ENCODE data around the gene MAN1C1.

Gene MAN1C1

DNA sequence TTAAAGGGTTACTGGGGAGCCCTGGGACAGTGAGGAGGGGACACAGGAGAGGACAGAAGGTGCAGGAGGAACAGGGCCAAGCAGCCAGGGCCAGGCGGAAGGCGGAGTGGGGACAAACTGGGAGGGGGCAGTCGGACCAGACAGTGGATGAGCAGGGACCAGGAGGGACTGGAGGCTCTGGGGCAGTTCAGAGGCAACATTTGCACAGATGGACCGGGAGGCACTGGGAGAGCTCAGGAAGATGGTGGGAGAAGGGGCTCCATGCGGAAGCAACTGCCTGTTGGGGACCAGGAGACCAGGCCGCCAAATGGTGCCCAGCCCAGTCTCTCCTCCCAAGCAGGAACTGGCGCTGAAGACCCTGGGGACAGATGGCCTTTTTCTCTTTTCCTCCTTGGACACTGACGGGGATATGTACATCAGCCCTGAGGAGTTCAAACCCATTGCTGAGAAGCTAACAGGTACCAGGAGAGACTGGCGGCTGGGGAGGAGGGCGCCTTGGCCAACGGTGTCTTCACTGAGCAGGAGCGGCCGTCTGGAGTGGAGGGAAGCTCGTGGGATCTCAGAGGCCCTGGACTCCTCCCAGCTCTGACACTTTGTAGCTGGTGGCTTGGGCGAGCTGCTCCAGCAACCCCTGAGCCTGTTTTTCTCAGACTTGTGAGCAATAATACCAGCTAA is 184.2 kb downstream of the MAN1C1 start:
- Histone ChIP-seq H3K79me2 (ENCODE audit: control insufficient read depth, insufficient read depth, low read length, unreplicated experiment) (peaks cover 4% of the 10 kb centered on the region), H3K4me3 (ENCODE audit: low read depth, low read length) (peak overlapping the region; percentile 79), H3K27me3 (ENCODE audit: insufficient read depth, low read length) (no peaks in the 10 kb centered on the region), H3K36me3 (ENCODE audit: insufficient read depth, low read length) (no peaks in the 10 kb centered on the region), H2AFZ (ENCODE audit: low read length, unreplicated experiment) (no peak overlapping the region), H3K27ac (ENCODE audit: low read depth, low read length) (no peak overlapping the region), H3K4me1 (ENCODE audit: control insufficient read depth, insufficient read depth, low read length, unreplicated experiment) (peaks cover 37% of the 10 kb centered on the region)

DNA sequence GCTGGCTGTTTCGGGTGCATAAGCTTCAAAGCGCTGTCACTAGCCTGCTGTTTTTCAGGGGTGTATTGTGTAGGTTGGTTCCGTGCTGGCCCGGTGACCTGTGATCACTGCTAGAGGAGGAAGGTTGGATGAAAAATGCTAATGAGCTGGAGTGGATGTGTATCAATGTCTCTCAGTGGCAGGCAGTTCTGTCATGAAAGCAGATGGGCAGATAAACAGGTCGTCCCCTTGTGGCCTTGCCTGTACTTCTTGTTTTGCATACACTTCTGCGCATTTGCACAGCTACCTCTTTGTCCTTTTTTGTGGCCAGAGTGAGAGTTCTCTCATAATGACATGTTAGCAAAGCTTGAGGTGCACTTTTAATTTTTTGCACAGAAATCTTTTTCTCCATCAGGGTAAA is 186.3 kb downstream of the MAN1C1 start:
- peaks cover 45% of the 10 kb centered on the region for H3K4me1 ChIP-seq (ENCODE audit: control insufficient read depth, insufficient read depth, low read length, unreplicated experiment)
- no peaks in the 10 kb centered on the region for H3K27me3 ChIP-seq (ENCODE audit: insufficient read depth, low read length)
- H2AFZ ChIP-seq (ENCODE audit: low read length, unreplicated experiment): no peak overlapping the region
- no peak overlapping the region for H3K4me3 ChIP-seq (ENCODE audit: low read depth, low read length)
- H3K36me3 ChIP-seq (ENCODE audit: insufficient read depth, low read length): no peaks in the 10 kb centered on the region
- H3K79me2 ChIP-seq (ENCODE audit: control insufficient read depth, insufficient read depth, low read length, unreplicated experiment): peaks cover 4% of the 10 kb centered on the region
- no peak overlapping the region for H3K27ac ChIP-seq (ENCODE audit: low read depth, low read length)

DNA sequence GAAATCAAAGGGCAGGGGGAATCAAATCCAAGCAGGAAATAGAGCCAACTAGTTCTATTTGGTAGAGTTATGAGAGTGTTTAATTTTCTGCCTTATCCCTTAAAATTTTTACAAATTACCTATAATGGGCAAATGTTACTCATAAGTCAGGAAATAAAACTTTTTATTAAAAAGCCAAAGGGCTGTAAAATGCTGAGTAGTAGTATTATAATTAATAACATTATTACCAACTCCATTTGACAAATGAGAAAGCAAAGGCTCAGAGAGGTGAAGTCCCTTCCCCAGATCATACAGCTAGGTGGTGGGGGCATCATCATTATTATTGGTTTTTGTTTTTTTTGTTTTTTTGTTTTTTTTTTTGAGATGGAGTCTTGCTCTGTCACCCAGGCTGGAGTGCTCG is 186.8 kb downstream of the MAN1C1 start:
- Histone ChIP-seq H2AFZ (ENCODE audit: low read length, unreplicated experiment) (no peak overlapping the region), H3K27me3 (ENCODE audit: insufficient read depth, low read length) (no peaks in the 10 kb centered on the region), H3K36me3 (ENCODE audit: insufficient read depth, low read length) (no peaks in the 10 kb centered on the region), H3K79me2 (ENCODE audit: control insufficient read depth, insufficient read depth, low read length, unreplicated experiment) (peaks cover 4% of the 10 kb centered on the region), H3K27ac (ENCODE audit: low read depth, low read length) (no peak overlapping the region), H3K4me1 (ENCODE audit: control insufficient read depth, insufficient read depth, low read length, unreplicated experiment) (peaks cover 45% of the 10 kb centered on the region), H3K4me3 (ENCODE audit: low read depth, low read length) (no peak overlapping the region)

DNA sequence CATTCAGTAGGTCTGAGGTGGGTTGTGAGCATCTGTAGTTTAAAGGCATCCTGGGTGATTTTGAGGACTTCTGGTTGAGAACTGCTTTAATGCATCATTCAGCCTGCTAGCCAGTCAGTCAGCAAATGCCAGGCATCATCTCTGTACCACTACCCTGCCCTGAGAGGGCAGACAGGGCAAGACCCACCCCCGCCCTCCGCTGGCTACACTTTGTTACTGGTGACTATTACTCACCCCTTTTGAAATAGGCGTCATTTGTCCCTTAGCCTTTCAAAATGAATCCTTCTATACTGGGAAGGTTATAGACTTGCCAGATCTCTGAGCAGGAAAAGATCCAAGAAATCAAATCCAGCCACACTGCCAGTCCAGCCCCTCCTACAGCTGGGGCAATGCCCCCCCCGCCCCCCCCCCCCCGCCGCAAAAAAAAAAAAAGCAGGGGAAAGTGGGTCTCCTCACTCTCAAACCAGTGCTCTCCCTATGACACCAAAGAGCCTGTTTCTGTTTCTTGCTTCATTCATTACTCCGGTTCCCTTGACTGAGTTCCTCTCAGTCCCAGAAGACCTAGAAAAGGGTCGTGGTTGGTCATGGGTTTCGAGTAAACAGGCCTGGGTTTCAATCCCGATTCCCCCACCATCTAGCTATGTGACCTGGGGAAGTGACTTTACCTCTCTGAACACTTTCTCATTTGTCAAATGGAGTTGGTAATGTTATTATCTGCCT is 187.8 kb downstream of the MAN1C1 start:
- H3K27ac ChIP-seq (ENCODE audit: low read depth, low read length): no peak overlapping the region
- H3K27me3 ChIP-seq (ENCODE audit: insufficient read depth, low read length): no peaks in the 10 kb centered on the region
- H3K79me2 ChIP-seq (ENCODE audit: control insufficient read depth, insufficient read depth, low read length, unreplicated experiment): peaks cover 4% of the 10 kb centered on the region
- peaks cover 44% of the 10 kb centered on the region for H3K4me1 ChIP-seq (ENCODE audit: control insufficient read depth, insufficient read depth, low read length, unreplicated experiment)
- no peak overlapping the region for H2AFZ ChIP-seq (ENCODE audit: low read length, unreplicated experiment)
- H3K4me3 ChIP-seq (ENCODE audit: low read depth, low read length): no peak overlapping the region
- no peaks in the 10 kb centered on the region for H3K36me3 ChIP-seq (ENCODE audit: insufficient read depth, low read length)

DNA sequence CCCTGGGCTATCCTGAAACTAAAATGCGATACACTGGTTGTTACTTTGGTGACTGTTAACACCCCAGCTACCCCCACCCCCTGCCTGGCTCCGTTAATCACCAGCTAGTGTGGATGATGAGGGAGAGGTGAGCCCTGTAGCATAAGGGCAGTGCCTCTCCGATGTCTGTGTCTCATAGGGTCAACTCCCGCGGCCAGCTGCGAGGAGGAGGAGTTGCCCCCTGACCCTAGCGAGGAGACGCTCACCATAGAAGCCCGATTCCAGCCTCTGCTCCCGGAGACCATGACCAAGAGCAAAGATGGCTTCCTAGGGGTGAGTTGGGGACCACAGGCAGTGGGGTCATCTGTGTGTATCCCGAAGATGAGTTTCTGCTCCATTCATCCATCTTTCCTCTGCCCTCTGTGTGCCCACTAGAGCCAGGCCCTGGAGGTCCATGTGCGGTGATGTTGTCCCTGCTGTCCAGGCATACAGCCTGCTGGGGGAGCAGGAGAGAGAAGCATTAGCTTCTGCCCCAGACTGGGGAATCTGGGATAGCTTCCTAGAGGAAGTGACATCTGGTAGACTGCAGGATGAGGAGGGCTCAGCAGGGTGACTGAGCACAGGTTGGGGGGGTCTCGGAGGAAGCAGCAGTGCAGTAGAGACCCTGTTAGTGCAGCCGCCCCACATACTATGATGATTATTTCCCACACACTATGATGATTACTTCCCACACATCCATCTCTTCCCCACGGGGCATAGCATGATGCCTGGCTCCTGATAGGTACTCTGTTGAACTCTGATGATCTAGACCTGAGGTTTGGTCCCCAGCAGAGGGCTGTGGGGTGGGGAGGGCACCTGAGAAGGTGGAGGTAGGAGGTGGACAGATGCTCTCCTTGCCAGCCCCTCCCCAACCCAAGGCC is 188.6 kb downstream of the MAN1C1 start:
- Histone ChIP-seq H2AFZ (ENCODE audit: low read length, unreplicated experiment) (no peak overlapping the region), H3K4me3 (ENCODE audit: low read depth, low read length) (no peak overlapping the region), H3K27ac (ENCODE audit: low read depth, low read length) (peak overlapping the region; percentile 23; the same call in 1 of the 2 replicates), H3K79me2 (ENCODE audit: control insufficient read depth, insufficient read depth, low read length, unreplicated experiment) (peaks cover 4% of the 10 kb centered on the region), H3K36me3 (ENCODE audit: insufficient read depth, low read length) (no peaks in the 10 kb centered on the region), H3K27me3 (ENCODE audit: insufficient read depth, low read length) (no peaks in the 10 kb centered on the region), H3K4me1 (ENCODE audit: control insufficient read depth, insufficient read depth, low read length, unreplicated experiment) (peaks cover 41% of the 10 kb centered on the region)

DNA sequence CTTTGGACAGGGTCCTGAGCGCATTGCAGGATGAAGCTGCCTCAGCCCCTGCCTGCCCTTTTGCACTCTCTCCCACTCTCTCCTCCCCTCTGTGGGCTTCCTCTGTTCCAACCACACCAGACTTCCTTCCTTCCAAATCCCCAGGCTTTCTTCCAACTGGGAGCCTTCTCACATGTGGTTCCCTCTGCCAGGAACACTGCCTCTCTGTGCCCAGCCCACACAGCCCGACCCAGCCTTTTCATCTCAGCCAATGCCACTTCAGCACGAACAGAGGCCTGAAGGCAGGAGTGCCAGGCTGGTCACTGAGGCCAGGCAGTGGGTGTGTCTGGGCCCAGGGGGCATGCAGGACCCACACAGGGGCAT is 189.3 kb downstream of the MAN1C1 start:
- Histone ChIP-seq H3K79me2 (ENCODE audit: control insufficient read depth, insufficient read depth, low read length, unreplicated experiment) (peaks cover under 1% of the 10 kb centered on the region), H2AFZ (ENCODE audit: low read length, unreplicated experiment) (no peak overlapping the region), H3K27me3 (ENCODE audit: insufficient read depth, low read length) (no peaks in the 10 kb centered on the region), H3K4me1 (ENCODE audit: control insufficient read depth, insufficient read depth, low read length, unreplicated experiment) (peaks cover 39% of the 10 kb centered on the region), H3K36me3 (ENCODE audit: insufficient read depth, low read length) (no peaks in the 10 kb centered on the region), H3K4me3 (ENCODE audit: low read depth, low read length) (no peak overlapping the region), H3K27ac (ENCODE audit: low read depth, low read length) (peak overlapping the region; percentile 23)

DNA sequence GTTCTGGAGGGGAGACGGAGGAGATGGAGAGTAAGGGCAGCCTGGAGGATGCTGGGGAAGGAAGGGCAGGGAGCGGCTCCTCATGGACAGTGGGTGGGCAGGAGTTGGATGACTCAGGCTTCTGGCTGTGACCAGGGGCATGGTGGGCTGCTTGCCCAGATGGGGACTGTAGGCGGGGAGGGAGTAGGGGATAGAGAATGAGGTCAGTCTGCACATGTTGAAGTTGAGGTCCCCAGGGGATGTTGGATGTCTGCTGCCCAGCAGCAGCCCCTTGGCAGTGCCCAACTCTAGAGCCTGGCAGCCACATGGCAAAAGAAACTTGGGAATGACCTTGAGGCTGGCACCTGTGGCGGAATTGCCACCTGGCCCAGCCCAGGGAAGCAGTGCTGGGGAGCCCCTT is 189.8 kb downstream of the MAN1C1 start:
- H3K27me3 ChIP-seq (ENCODE audit: insufficient read depth, low read length): no peaks in the 10 kb centered on the region
- no peaks in the 10 kb centered on the region for H3K36me3 ChIP-seq (ENCODE audit: insufficient read depth, low read length)
- H3K79me2 ChIP-seq (ENCODE audit: control insufficient read depth, insufficient read depth, low read length, unreplicated experiment): no peaks in the 10 kb centered on the region
- H3K4me1 ChIP-seq (ENCODE audit: control insufficient read depth, insufficient read depth, low read length, unreplicated experiment): peaks cover 35% of the 10 kb centered on the region
- H3K4me3 ChIP-seq (ENCODE audit: low read depth, low read length): no peak overlapping the region
- peak overlapping the region; percentile 23 for H3K27ac ChIP-seq (ENCODE audit: low read depth, low read length)
- no peak overlapping the region for H2AFZ ChIP-seq (ENCODE audit: low read length, unreplicated experiment)

DNA sequence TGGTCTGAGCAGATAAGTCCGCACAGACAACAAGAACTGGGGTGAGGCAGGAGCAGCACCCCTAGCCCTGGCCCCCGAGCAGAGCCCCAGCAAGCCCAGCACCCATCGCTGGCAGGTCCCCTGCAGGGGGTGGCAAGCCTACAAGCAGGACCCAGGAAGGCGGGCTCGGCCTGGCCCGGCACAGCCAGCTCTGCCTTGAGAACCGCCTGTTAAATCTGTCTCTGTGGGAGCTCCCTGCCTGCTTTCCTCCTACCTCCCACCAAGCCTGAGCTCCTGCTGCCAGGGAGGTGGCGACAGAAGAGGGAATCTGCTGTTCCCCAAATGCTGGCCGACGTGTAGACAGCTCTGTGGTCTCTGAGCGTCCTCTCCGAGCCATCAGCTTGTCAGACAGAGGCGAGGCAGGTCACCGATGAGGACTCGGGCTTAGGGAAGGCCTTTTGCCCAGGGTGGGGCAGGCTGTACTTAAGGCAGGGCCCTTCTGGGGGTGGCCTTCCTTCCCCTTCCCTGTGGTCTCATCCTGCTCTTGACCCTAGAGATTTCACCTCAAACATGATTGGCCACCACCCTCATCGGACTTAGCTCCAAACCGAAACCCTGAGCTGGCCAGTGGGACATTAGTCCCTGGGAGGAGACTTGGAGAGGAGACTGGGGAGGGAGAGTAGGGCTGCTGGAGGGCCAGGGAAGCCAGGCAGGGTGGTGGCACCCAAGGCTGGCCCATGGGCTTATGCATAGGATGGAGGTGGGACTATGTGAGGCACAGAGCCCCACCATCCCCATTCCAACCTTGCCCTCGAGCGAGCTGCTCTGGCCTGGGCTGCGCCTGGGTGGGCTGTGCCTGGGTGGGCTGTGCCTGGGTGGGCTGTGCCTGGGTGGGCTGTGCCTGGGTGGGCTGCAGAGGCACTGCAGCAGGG is 191.1 kb downstream of the MAN1C1 start:
- no peak overlapping the region for H3K27ac ChIP-seq (ENCODE audit: low read depth, low read length)
- H3K27me3 ChIP-seq (ENCODE audit: insufficient read depth, low read length): no peaks in the 10 kb centered on the region
- H3K36me3 ChIP-seq (ENCODE audit: insufficient read depth, low read length): no peaks in the 10 kb centered on the region
- peaks cover 35% of the 10 kb centered on the region for H3K4me1 ChIP-seq (ENCODE audit: control insufficient read depth, insufficient read depth, low read length, unreplicated experiment)
- H3K4me3 ChIP-seq (ENCODE audit: low read depth, low read length): no peak overlapping the region
- no peak overlapping the region for H2AFZ ChIP-seq (ENCODE audit: low read length, unreplicated experiment)
- H3K79me2 ChIP-seq (ENCODE audit: control insufficient read depth, insufficient read depth, low read length, unreplicated experiment): no peaks in the 10 kb centered on the region

DNA sequence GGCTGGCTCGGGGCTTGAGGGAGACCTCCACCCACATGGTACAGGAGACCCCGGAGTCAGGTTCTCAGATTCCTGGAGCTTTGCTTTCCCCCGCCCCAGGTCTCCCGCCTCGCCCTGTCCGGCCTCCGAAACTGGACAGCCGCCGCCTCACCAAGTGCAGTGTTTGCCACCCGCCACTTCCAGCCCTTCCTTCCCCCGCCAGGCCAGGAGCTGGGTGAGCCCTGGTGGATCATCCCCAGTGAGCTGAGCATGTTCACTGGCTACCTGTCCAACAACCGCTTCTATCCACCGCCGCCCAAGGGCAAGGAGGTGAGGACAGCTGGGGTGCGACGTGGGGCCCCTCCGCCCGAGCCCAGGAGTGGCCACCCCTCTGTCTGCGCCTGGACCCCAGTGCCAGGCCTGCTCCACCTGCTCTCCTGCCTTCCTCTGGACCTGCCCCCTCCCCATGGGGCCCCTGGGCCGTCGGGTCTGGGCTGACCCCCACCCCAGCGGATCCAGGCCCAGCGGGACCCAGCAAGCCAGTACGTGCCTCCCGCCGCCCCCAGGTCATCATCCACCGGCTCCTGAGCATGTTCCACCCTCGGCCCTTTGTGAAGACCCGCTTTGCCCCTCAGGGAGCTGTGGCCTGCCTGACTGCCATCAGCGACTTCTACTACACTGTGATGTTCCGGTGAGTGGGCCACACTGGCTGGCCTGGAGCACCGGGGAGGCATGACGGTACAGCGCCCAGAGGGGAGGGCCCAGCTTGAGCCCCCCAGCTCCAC is 192.1 kb downstream of the MAN1C1 start:
- no peak overlapping the region for H3K27ac ChIP-seq (ENCODE audit: low read depth, low read length)
- H3K4me3 ChIP-seq (ENCODE audit: low read depth, low read length): no peak overlapping the region
- no peak overlapping the region for H2AFZ ChIP-seq (ENCODE audit: low read length, unreplicated experiment)
- peaks cover 27% of the 10 kb centered on the region for H3K4me1 ChIP-seq (ENCODE audit: control insufficient read depth, insufficient read depth, low read length, unreplicated experiment)
- no peaks in the 10 kb centered on the region for H3K27me3 ChIP-seq (ENCODE audit: insufficient read depth, low read length)
- no peaks in the 10 kb centered on the region for H3K36me3 ChIP-seq (ENCODE audit: insufficient read depth, low read length)
- H3K79me2 ChIP-seq (ENCODE audit: control insufficient read depth, insufficient read depth, low read length, unreplicated experiment): no peaks in the 10 kb centered on the region

All from ACC112 (cell line).